ENCODE results near the gene AKAP13. TPM values are rescaled to one million over a fixed set of nuclear protein-coding genes. Genes with fewer than 3 reads are reported as not detected.

Gene AKAP13
- total and polyA plus RNA-seq, 2 donors (not counting 1 experiment from before 2014, with no cell fraction given): 73.8 to 358 TPM

DNA sequence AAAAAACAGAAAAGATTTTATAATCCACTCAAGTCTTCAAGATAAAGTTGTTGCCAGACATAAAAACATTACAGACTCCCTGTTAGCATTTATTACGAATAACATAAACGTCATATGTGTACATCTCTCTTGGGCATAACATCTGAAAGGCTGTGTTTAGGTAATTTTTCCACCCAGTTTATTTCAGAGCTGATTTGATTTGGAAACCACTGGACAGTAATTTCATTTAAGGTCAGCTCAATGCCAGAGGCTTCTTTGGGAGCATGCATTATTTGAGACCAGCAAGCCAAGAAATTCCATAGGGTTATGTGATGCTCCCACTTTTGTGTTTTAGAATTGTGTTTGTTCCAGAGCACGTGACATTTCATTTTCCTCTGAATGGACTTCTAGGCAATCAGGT, 196.0 kb downstream of the AKAP13 start:
- no peak overlapping the region for H3K27ac Mint-ChIP-seq
- no peaks in the 10 kb centered on the region for H3K9me3 ChIP-seq (ENCODE audit: control extremely low read depth in 1 of 3, control insufficient read depth in 2 of 3, insufficient read depth in 1 of 3, low read length in 2 of 3)

More for the DNA sequence above, 196.0 kb downstream of the AKAP13 start:
- Histone ChIP-seq H4K20me1 (ENCODE audit: control insufficient read depth, insufficient read depth, low read length, poor library complexity, severe bottlenecking) (peaks cover 8% of the 10 kb centered on the region), H3K4me3 (ENCODE audit: control extremely low read depth in 1 of 5, extremely low read depth in 1 of 5, insufficient read depth in 1 of 5, low read depth in 2 of 5, low read length in 4 of 5) (no peak overlapping the region), H3K36me3 (replicated peaks in 1 of 2; ENCODE audit: control extremely low read depth in 1 of 2, control insufficient read depth in 1 of 2, extremely low read depth in 1 of 2, insufficient read depth in 2 of 2, low read length in 1 of 2) (peaks cover 19 to 66% of the 10 kb centered on the region in 2 experiments), H2AFZ (ENCODE audit: insufficient read depth, low read depth, low read length, poor library complexity, severe bottlenecking) (no peak overlapping the region), H3K4me2 (replicated peaks; ENCODE audit: low read depth, low read length, poor library complexity, severe bottlenecking) (no peak overlapping the region), H3K4me1 (ENCODE audit: control insufficient read depth in 2 of 2, insufficient read depth in 2 of 2, low read length in 2 of 2) (peaks cover 13 to 18% of the 10 kb centered on the region in 2 donors), H3K9ac (ENCODE audit: low read length) (no peak overlapping the region), H3K27me3 (replicated peaks in 1 of 4; ENCODE audit: control extremely low read depth in 1 of 4, control insufficient read depth in 3 of 4, insufficient read depth in 4 of 4, low read length in 3 of 4) (no peaks in the 10 kb centered on the region), H3K79me2 (ENCODE audit: control insufficient read depth, insufficient read depth, low read length) (peaks cover 20% of the 10 kb centered on the region), H3K27ac (ENCODE audit: low read length in 2 of 2) (peak overlapping the region in 1 of 2 donors; percentile 1)
- H3K27me3 Mint-ChIP-seq: no peaks in the 10 kb centered on the region
- H3K9me3 Mint-ChIP-seq (ENCODE audit: insufficient read depth): no peaks in the 10 kb centered on the region
- ChIA-PET CTCF (interaction anchor here (1.1 to 1.4 kb wide), 3 partner anchors 11 to 259 kb away, joined by 3 to 5 read pairs (median 4); no protein-coding TSS in a partner anchor), POLR2A (no interaction called here)
- TF ChIP-seq, protein P1, sequence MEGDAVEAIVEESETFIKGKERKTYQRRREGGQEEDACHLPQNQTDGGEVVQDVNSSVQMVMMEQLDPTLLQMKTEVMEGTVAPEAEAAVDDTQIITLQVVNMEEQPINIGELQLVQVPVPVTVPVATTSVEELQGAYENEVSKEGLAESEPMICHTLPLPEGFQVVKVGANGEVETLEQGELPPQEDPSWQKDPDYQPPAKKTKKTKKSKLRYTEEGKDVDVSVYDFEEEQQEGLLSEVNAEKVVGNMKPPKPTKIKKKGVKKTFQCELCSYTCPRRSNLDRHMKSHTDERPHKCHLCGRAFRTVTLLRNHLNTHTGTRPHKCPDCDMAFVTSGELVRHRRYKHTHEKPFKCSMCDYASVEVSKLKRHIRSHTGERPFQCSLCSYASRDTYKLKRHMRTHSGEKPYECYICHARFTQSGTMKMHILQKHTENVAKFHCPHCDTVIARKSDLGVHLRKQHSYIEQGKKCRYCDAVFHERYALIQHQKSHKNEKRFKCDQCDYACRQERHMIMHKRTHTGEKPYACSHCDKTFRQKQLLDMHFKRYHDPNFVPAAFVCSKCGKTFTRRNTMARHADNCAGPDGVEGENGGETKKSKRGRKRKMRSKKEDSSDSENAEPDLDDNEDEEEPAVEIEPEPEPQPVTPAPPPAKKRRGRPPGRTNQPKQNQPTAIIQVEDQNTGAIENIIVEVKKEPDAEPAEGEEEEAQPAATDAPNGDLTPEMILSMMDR (IDR thresholded peaks at IDR 0.05): no peak
- TF ChIP-seq EZH2 (IDR thresholded peaks at IDR 0.05; ENCODE audit: borderline replicate concordance, insufficient read depth, low read depth, low read length, poor library complexity, severe bottlenecking): no peak
- 71% methylated on average over 1 of the region's 3 CpGs for WGBS (ENCODE audit: insufficient coverage)
- no peak for ATAC-seq (ENCODE audit: low read depth)
- no peak overlapping the region for H3K4me3 Mint-ChIP-seq
- no peak for DNase-seq
- peaks cover 35% of the 10 kb centered on the region for H3K4me1 Mint-ChIP-seq
- intact Hi-C loops (cut with micrococcal nuclease): no loop called here

All from B cell (primary cell).